ENCODE data around the gene SDC4. TPM values are rescaled to one million over a fixed set of nuclear protein-coding genes. Genes with fewer than 3 reads are reported as not detected.

SDC4 gene
- total and polyA plus RNA-seq, 3 experiments from 2014 or later: 1.5 to 98.1 (median 91.3) TPM

- CTCF ChIA-PET: interaction anchor here (1.4 to 2.4 kb wide), 2 partner anchors 11 to 100 kb away, joined by 4 to 10 read pairs; no protein-coding TSS in a partner anchor
Observed at GRCh38 chr20:45336530-45337366, 11.5 kb downstream of the SDC4 start.

GRCh38 chr20:45330476-45330875 is 17.7 kb downstream of the SDC4 start:
- ChIA-PET POLR2A (no interaction called here), CTCF (interaction anchor here (0.9 kb wide), 1 partner anchor 37 kb away, joined by 3 read pairs; no protein-coding TSS in a partner anchor)
- Mint-ChIP-seq H3K4me1 (no peaks in the 10 kb centered on the region), H3K27ac (peak overlapping the region in 2 of 8 donors; percentile 33 to 79), H3K27me3 (no peaks in the 10 kb centered on the region), H3K4me3 (no peak overlapping the region), H3K9me3 (no peaks in the 10 kb centered on the region), H3K36me3 (no peaks in the 10 kb centered on the region)
- DNase-seq: no peak
- Histone ChIP-seq H3K4me1 (ENCODE audit: insufficient read depth, low read length) (no peaks in the 10 kb centered on the region), H3K4me3 (ENCODE audit: low read length) (no peak overlapping the region), H3K9me3 (ENCODE audit: low read length) (no peaks in the 10 kb centered on the region), H3K27ac (ENCODE audit: low read depth, low read length) (no peak overlapping the region), H3K27me3 (ENCODE audit: insufficient read depth, low read length, poor library complexity, severe bottlenecking) (no peaks in the 10 kb centered on the region), H3K36me3 (ENCODE audit: insufficient read depth, low read length) (no peaks in the 10 kb centered on the region)

More at GRCh38 chr20:45336530-45337366, 11.5 kb downstream of the SDC4 start:
- Histone ChIP-seq H3K4me1 (ENCODE audit: insufficient read depth, low read length) (no peaks in the 10 kb centered on the region), H3K4me3 (ENCODE audit: low read length) (no peak overlapping the region), H3K9me3 (ENCODE audit: low read length) (no peaks in the 10 kb centered on the region), H3K27ac (ENCODE audit: low read depth, low read length) (no peak overlapping the region), H3K36me3 (ENCODE audit: insufficient read depth, low read length) (no peaks in the 10 kb centered on the region), H3K27me3 (ENCODE audit: insufficient read depth, low read length, poor library complexity, severe bottlenecking) (no peaks in the 10 kb centered on the region)
- Mint-ChIP-seq H3K27me3 (no peaks in the 10 kb centered on the region), H3K36me3 (no peaks in the 10 kb centered on the region), H3K27ac (peak overlapping the region in 1 of 8 donors; percentile 23), H3K9me3 (no peaks in the 10 kb centered on the region), H3K4me3 (no peak overlapping the region), H3K4me1 (no peaks in the 10 kb centered on the region)
- DNase-seq: no peak
- POLR2A ChIA-PET: no interaction called here

- Mint-ChIP-seq H3K9me3 (no peaks in the 10 kb centered on the region), H3K36me3 (no peaks in the 10 kb centered on the region), H3K4me1 (no peaks in the 10 kb centered on the region), H3K27ac (peak overlapping the region in 1 of 8 donors; percentile 79), H3K4me3 (no peak overlapping the region), H3K27me3 (no peaks in the 10 kb centered on the region)
- no peaks in the 10 kb centered on the region for H3K9me3 ChIP-seq (ENCODE audit: low read length)
- no peaks in the 10 kb centered on the region for H3K27me3 ChIP-seq (ENCODE audit: insufficient read depth, low read length, poor library complexity, severe bottlenecking)
- ChIA-PET POLR2A (interaction anchor here (0.5 kb wide), 1 partner anchor 444 kb away, joined by 4 read pairs; no protein-coding TSS in a partner anchor), CTCF (interaction anchor here (0.8 to 1.0 kb wide), 3 partner anchors 10 to 441 kb away, joined by 3 to 5 read pairs (median 3); no protein-coding TSS in a partner anchor)
- H3K27ac ChIP-seq (ENCODE audit: low read depth, low read length): no peak overlapping the region
- no peak for DNase-seq
- H3K4me1 ChIP-seq (ENCODE audit: insufficient read depth, low read length): no peaks in the 10 kb centered on the region
- no peak overlapping the region for H3K4me3 ChIP-seq (ENCODE audit: low read length)
- no peaks in the 10 kb centered on the region for H3K36me3 ChIP-seq (ENCODE audit: insufficient read depth, low read length)
Observed at GRCh38 chr20:45329497-45330319, 18.5 kb downstream of the SDC4 start.

- Mint-ChIP-seq H3K27me3 (no peaks in the 10 kb centered on the region), H3K27ac (no peak overlapping the region), H3K9me3 (no peaks in the 10 kb centered on the region), H3K4me3 (no peak overlapping the region), H3K4me1 (no peaks in the 10 kb centered on the region), H3K36me3 (no peaks in the 10 kb centered on the region)
- H3K27ac ChIP-seq (ENCODE audit: low read depth, low read length): no peak overlapping the region
- no peaks in the 10 kb centered on the region for H3K9me3 ChIP-seq (ENCODE audit: low read length)
- CTCF ChIA-PET: no interaction called here
- POLR2A ChIA-PET: no interaction called here
- no peak overlapping the region for H3K4me3 ChIP-seq (ENCODE audit: low read length)
- no peaks in the 10 kb centered on the region for H3K27me3 ChIP-seq (ENCODE audit: insufficient read depth, low read length, poor library complexity, severe bottlenecking)
- no peak for DNase-seq
- no peaks in the 10 kb centered on the region for H3K36me3 ChIP-seq (ENCODE audit: insufficient read depth, low read length)
- no peaks in the 10 kb centered on the region for H3K4me1 ChIP-seq (ENCODE audit: insufficient read depth, low read length)
Observed at GRCh38 chr20:45328451-45328850, 19.8 kb downstream of the SDC4 start.

GRCh38 chr20:45325371-45325770 is 22.9 kb downstream of the SDC4 start:
- Mint-ChIP-seq H3K4me1 (peaks cover 12 to 14% (median 12%) of the 10 kb centered on the region in 3 donors), H3K27ac (no peak overlapping the region), H3K36me3 (no peaks in the 10 kb centered on the region), H3K4me3 (no peak overlapping the region), H3K9me3 (no peaks in the 10 kb centered on the region), H3K27me3 (no peaks in the 10 kb centered on the region)
- Histone ChIP-seq H3K9me3 (ENCODE audit: low read length) (no peaks in the 10 kb centered on the region), H3K4me3 (ENCODE audit: low read length) (no peak overlapping the region), H3K36me3 (ENCODE audit: insufficient read depth, low read length) (no peaks in the 10 kb centered on the region), H3K4me1 (ENCODE audit: insufficient read depth, low read length) (peaks cover 12% of the 10 kb centered on the region), H3K27me3 (ENCODE audit: insufficient read depth, low read length, poor library complexity, severe bottlenecking) (no peaks in the 10 kb centered on the region), H3K27ac (ENCODE audit: low read depth, low read length) (no peak overlapping the region)
- ChIA-PET POLR2A (no interaction called here), CTCF (interaction anchor here (1.2 to 2.9 kb wide), 4 partner anchors 10 to 446 kb away, joined by 3 to 10 read pairs (median 6); no protein-coding TSS in a partner anchor)
- no peak for DNase-seq

GRCh38 chr20:45323731-45324130 is 24.5 kb downstream of the SDC4 start:
- Mint-ChIP-seq H3K4me1 (peaks cover 20 to 25% (median 22%) of the 10 kb centered on the region in 3 donors), H3K4me3 (no peak overlapping the region), H3K9me3 (no peaks in the 10 kb centered on the region), H3K27me3 (no peaks in the 10 kb centered on the region), H3K27ac (no peak overlapping the region), H3K36me3 (no peaks in the 10 kb centered on the region)
- Histone ChIP-seq H3K4me1 (ENCODE audit: insufficient read depth, low read length) (peaks cover 26% of the 10 kb centered on the region), H3K36me3 (ENCODE audit: insufficient read depth, low read length) (no peaks in the 10 kb centered on the region), H3K27ac (ENCODE audit: low read depth, low read length) (no peak overlapping the region), H3K4me3 (ENCODE audit: low read length) (no peak overlapping the region), H3K27me3 (ENCODE audit: insufficient read depth, low read length, poor library complexity, severe bottlenecking) (no peaks in the 10 kb centered on the region), H3K9me3 (ENCODE audit: low read length) (no peaks in the 10 kb centered on the region)
- CTCF ChIA-PET: interaction anchor here (0.7 to 9.9 kb wide), 6 partner anchors 12 to 447 kb away, joined by 3 to 81 read pairs (median 6); partner anchors contain the start of gene SDC4
- no peak for DNase-seq
- POLR2A ChIA-PET: no interaction called here

- Mint-ChIP-seq H3K36me3 (no peaks in the 10 kb centered on the region), H3K9me3 (no peaks in the 10 kb centered on the region), H3K27ac (peak overlapping the region in 1 of 8 donors; percentile 89), H3K4me1 (peaks cover 20 to 25% (median 22%) of the 10 kb centered on the region in 3 donors), H3K27me3 (no peaks in the 10 kb centered on the region), H3K4me3 (no peak overlapping the region)
- no peak for DNase-seq
- H3K27ac ChIP-seq (ENCODE audit: low read depth, low read length): no peak overlapping the region
- H3K27me3 ChIP-seq (ENCODE audit: insufficient read depth, low read length, poor library complexity, severe bottlenecking): no peaks in the 10 kb centered on the region
- no peak overlapping the region for H3K4me3 ChIP-seq (ENCODE audit: low read length)
- CTCF ChIA-PET: interaction anchor here (1.3 to 9.9 kb wide), 7 partner anchors 11 to 447 kb away, joined by 3 to 81 read pairs (median 7); partner anchors contain the start of gene SDC4
- no peaks in the 10 kb centered on the region for H3K9me3 ChIP-seq (ENCODE audit: low read length)
- POLR2A ChIA-PET: no interaction called here
- peaks cover 26% of the 10 kb centered on the region for H3K4me1 ChIP-seq (ENCODE audit: insufficient read depth, low read length)
- H3K36me3 ChIP-seq (ENCODE audit: insufficient read depth, low read length): no peaks in the 10 kb centered on the region
Observed at GRCh38 chr20:45322952-45323383, 25.3 kb downstream of the SDC4 start.

Data from CD8-positive, alpha-beta memory T cell (primary cell).